ENCODE data around the gene SHANK1.

Gene SHANK1

GRCh38 chr19:50702871-50703829 lies 16.5 kb downstream of the SHANK1 start:
- no peak overlapping the region for H3K4me2 ChIP-seq (ENCODE audit: low read length)
- no peaks in the 10 kb centered on the region for H3K9me3 ChIP-seq (ENCODE audit: low read length)
- H3K36me3 ChIP-seq (ENCODE audit: insufficient read depth, low read length): no peaks in the 10 kb centered on the region
- H3F3A ChIP-seq (ENCODE audit: insufficient read depth, low read length): no peaks in the 10 kb centered on the region
- H3K4me3 ChIP-seq (ENCODE audit: low read depth, low read length, poor library complexity, severe bottlenecking): no peak overlapping the region
- H3K9me2 ChIP-seq (ENCODE audit: low read depth, low read length): no peaks in the 10 kb centered on the region
- H3K9ac ChIP-seq (ENCODE audit: low read length): no peak overlapping the region
- H3K27ac ChIP-seq (ENCODE audit: low read depth, low read length, poor library complexity, severe bottlenecking): no peak overlapping the region
- TF ChIP-seq EZH2 (IDR thresholded peaks at IDR 0.05; ENCODE audit: borderline replicate concordance, low read length): no peak
- TF ChIP-seq, protein P1, sequence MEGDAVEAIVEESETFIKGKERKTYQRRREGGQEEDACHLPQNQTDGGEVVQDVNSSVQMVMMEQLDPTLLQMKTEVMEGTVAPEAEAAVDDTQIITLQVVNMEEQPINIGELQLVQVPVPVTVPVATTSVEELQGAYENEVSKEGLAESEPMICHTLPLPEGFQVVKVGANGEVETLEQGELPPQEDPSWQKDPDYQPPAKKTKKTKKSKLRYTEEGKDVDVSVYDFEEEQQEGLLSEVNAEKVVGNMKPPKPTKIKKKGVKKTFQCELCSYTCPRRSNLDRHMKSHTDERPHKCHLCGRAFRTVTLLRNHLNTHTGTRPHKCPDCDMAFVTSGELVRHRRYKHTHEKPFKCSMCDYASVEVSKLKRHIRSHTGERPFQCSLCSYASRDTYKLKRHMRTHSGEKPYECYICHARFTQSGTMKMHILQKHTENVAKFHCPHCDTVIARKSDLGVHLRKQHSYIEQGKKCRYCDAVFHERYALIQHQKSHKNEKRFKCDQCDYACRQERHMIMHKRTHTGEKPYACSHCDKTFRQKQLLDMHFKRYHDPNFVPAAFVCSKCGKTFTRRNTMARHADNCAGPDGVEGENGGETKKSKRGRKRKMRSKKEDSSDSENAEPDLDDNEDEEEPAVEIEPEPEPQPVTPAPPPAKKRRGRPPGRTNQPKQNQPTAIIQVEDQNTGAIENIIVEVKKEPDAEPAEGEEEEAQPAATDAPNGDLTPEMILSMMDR (IDR thresholded peaks at IDR 0.05; ENCODE audit: low read length): no peak
- H3K79me2 ChIP-seq (ENCODE audit: insufficient read depth, low read length): no peaks in the 10 kb centered on the region
- H4K20me1 ChIP-seq (ENCODE audit: insufficient read depth, low read length): no peaks in the 10 kb centered on the region
- H3K4me1 ChIP-seq (ENCODE audit: insufficient read depth, low read length, severe bottlenecking): no peaks in the 10 kb centered on the region
- no peaks in the 10 kb centered on the region for H3K27me3 ChIP-seq (ENCODE audit: insufficient read depth, low read length)
- no peak overlapping the region for H2AFZ ChIP-seq (ENCODE audit: low read length)

DNA sequence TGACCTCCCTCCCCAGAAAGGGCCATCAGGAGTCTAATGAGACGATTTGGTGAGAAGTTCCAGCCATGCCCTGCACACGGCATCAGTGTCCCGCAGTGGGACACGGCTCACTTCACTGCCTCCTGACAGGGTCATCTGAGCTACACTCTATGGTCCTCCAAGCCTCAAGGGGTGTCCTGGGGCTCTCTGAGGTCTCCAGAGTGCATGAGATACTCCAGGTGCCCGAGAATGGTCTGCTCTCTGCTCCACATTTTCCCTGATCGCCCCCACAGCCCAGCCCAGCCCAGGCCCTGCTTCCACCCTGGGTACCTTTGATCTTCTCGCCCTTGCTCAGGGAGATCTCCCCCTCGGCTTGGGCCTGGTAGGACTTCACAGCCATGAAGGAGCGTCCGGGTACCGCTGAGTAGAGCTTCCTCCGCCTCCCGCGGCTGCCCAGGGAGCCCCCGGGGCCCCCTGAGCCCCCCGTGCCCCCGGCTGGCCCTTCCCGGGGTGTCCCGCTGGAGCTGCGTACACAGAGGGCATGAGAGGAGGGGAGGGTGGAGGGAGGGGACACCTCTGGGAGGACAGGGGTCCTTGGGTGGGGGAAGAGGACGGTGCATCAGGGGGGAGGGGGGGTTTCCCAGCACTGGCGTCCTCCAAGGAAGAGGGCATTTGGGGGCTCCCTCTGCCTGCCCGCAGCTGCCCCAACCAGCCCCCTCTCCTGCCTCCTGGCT lies 17.3 kb downstream of the SHANK1 start:
- no peak overlapping the region for H3K4me2 ChIP-seq (ENCODE audit: low read length)

DNA sequence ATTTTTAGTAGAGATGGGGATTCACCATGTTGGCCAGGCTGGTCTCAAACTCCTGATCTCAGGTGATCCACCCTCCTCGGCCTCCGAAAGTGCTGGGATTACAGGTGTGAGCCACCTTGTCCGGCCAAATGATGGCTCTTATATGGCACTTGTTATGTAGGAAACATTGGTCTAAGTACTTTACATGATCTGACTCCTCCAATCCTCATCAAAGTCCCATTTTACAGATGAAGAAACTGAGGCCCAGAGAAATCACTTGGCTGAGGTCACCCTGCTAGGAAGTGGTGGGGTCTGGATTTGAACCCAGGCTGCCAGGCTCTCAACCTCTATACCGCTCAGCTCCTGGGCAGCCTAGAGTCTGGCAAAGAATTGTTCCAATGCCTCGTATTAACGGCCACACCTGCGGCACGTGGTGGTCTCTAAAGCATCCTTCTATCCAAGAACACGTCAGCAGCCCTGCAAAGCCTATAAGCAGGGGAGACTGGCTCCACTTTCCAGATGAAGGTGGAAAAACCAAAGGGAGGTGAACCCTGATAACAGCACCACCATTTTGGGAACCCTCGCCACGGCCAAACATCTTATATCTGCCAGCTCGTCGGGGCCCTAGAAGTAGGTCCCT lies 18.1 kb downstream of the SHANK1 start:
- Histone ChIP-seq H3K9me2 (ENCODE audit: low read depth, low read length) (no peaks in the 10 kb centered on the region), H3K9ac (ENCODE audit: low read length) (no peak overlapping the region), H4K20me1 (ENCODE audit: insufficient read depth, low read length) (no peaks in the 10 kb centered on the region), H2AFZ (ENCODE audit: low read length) (no peak overlapping the region), H3K79me2 (ENCODE audit: insufficient read depth, low read length) (no peaks in the 10 kb centered on the region), H3K4me1 (ENCODE audit: insufficient read depth, low read length, severe bottlenecking) (no peaks in the 10 kb centered on the region), H3F3A (ENCODE audit: insufficient read depth, low read length) (no peaks in the 10 kb centered on the region), H3K9me3 (ENCODE audit: low read length) (no peaks in the 10 kb centered on the region), H3K4me3 (ENCODE audit: low read depth, low read length, poor library complexity, severe bottlenecking) (no peak overlapping the region), H3K27ac (ENCODE audit: low read depth, low read length, poor library complexity, severe bottlenecking) (no peak overlapping the region), H3K27me3 (ENCODE audit: insufficient read depth, low read length) (no peaks in the 10 kb centered on the region), H3K4me2 (ENCODE audit: low read length) (no peak overlapping the region), H3K36me3 (ENCODE audit: insufficient read depth, low read length) (no peaks in the 10 kb centered on the region)
- TF ChIP-seq, protein P1 (IDR thresholded peaks at IDR 0.05; ENCODE audit: low read length): no peak
- no peak for TF ChIP-seq EZH2 (IDR thresholded peaks at IDR 0.05; ENCODE audit: borderline replicate concordance, low read length)

More for the DNA sequence above, 17.3 kb downstream of the SHANK1 start:
- no peaks in the 10 kb centered on the region for H3K9me3 ChIP-seq (ENCODE audit: low read length)
- H3K4me3 ChIP-seq (ENCODE audit: low read depth, low read length, poor library complexity, severe bottlenecking): no peak overlapping the region
- H3F3A ChIP-seq (ENCODE audit: insufficient read depth, low read length): no peaks in the 10 kb centered on the region
- H4K20me1 ChIP-seq (ENCODE audit: insufficient read depth, low read length): no peaks in the 10 kb centered on the region
- H3K27me3 ChIP-seq (ENCODE audit: insufficient read depth, low read length): no peaks in the 10 kb centered on the region
- H3K79me2 ChIP-seq (ENCODE audit: insufficient read depth, low read length): no peaks in the 10 kb centered on the region
- no peak overlapping the region for H3K27ac ChIP-seq (ENCODE audit: low read depth, low read length, poor library complexity, severe bottlenecking)
- TF ChIP-seq, protein P1 (IDR thresholded peaks at IDR 0.05; ENCODE audit: low read length): no peak
- no peak for TF ChIP-seq EZH2 (IDR thresholded peaks at IDR 0.05; ENCODE audit: borderline replicate concordance, low read length)
- no peaks in the 10 kb centered on the region for H3K9me2 ChIP-seq (ENCODE audit: low read depth, low read length)
- H3K4me1 ChIP-seq (ENCODE audit: insufficient read depth, low read length, severe bottlenecking): no peaks in the 10 kb centered on the region
- no peak overlapping the region for H2AFZ ChIP-seq (ENCODE audit: low read length)
- H3K36me3 ChIP-seq (ENCODE audit: insufficient read depth, low read length): no peaks in the 10 kb centered on the region
- H3K9ac ChIP-seq (ENCODE audit: low read length): no peak overlapping the region

All from OCI-LY1 (cell line).